GM21529 (cell line): ENCODE data around the gene CDH13.
A peak's percentile ranks its signal among the peaks of the same experiment; 100 is the strongest.

ENCODE experiments used
- ATAC-seq: cut with Tn5 transposase; IDR thresholded peaks from one replicate; pipeline ENCODE4 v1.9.1; 2021; ENCODE audit not compliant: unreplicated experiment

CDH13 gene

DNA sequence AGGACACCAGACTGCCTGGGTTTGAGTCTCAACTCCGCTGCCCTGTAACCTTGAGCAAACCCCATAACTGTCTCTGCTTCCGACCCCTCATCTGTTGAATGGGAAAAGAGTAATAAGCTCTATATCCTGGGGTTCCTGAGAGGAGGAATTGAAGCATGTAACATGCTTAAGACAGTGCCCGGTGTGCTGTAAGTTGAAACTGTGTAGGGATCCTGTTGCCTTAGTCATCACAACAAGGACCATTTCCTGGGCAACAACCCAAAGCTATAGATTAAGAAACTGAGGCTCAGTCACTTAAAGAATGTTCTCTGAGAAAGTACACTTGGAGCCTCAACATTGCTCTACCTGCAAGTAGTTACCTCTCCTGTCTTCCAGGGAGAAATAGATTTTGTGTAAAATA lies 23.0 kb downstream of the CDH13 start:
- no peak for ATAC-seq

DNA sequence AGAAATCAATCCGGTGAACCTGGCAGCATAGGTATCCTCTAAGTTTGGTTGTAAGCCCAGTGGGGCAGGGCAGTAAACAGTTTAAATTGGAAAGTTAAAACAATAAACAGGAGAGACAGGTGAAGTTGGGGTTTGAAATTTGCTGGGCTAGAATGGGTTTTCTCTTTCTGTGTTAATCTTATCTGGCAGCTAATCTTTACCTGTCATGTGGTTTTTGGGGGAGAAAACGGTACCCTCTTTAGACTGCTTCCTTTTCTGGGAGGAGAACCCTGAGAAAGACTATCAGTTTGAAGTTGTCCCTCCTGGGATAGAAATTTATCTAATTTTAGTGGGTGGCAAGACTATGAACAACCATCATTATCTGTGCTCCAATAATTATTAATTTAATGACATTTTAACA lies 24.0 kb downstream of the CDH13 start:
- ATAC-seq, result no peak

DNA sequence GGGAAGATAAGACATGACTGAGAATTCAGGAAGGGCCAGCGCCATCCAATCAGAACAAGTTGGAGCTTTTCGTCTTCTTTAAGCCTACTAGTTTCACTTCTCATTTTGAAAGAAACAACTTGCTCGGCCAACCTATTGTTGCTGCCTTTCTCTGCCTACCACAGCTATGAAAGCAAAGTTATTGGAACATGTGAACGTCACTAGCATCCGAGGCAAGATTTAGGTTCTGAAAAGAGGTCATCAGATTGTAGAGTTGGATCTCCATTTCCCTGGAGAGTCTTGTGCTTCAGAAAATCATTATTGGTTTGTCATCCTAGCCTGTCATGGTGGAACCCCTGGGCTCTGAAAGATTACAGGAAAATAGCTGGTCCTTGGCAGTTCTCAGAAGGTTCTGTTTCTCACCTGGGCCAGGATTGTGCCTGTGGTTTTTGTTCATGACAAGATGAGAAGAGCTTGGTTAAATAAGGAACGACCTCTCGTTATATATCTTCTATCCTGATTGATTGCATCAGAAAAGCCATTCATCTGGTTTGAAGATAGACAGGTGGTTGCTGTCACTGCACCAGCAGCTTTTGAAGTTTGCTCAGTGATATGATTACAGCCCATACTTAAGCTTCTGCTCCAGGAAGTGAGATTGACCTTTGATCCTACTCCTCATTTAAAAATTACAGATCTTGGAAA lies 25.3 kb downstream of the CDH13 start:
- ATAC-seq, result peak; percentile 59

GRCh38 chr16:82652826-82653225 lies 26.1 kb downstream of the CDH13 start:
- ATAC-seq, result no peak

GRCh38 chr16:82653550-82654511 lies 27.1 kb downstream of the CDH13 start:
- ATAC-seq, result peak; percentile 75

DNA sequence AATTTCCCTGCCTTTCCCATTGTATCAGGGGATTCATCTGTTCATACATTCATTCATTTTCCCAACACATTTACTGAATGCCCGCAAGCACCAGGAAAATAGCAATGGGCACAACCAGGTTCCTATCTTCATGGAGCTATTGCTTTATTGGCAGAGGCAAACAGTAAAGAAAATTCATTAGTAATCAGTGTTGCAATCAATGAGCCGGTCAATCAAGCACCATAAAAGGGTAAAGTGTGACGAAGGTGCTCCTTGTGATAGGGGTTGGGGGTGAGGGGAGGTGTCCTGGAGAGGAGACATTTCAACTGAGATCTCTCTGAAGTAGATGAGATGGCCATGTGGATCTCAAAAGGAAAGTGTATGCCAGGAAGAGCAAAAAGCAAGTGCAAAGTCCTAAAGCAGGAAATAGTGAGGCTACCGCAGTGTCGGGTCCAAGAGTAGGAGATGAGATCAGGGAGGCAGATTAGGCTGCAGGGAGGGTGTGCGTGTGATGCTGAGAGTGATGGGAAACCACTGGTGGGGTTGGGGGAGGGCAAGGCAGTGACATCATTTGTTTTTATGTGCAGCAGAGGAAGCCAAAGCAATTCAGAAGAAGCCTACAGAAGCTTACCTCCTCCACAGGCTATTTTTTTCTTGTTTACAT lies 28.4 kb downstream of the CDH13 start:
- ATAC-seq, result no peak

GRCh38 chr16:82655720-82656490 lies 29.1 kb downstream of the CDH13 start:
- no peak for ATAC-seq

GRCh38 chr16:82657239-82657638 lies 30.5 kb downstream of the CDH13 start:
- no peak for ATAC-seq

DNA sequence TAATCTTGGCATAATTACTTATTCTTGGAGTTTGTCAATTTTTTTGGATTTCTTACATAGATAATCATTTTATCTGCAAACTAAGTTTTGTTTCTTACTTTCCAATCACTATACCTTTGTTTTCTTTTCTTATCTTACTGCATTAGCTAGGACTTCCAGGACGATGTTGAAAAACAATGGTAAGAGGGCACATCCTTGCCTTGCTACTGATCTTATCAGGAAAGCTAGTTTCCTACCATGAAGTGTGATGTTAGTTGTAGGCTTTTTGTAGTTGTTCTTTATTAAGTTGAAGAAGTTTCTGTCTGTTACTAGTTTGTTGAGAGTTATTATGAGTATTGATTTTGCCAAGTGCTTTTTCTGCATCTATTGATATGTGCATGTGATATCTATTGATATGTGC lies 31.0 kb downstream of the CDH13 start:
- no peak for ATAC-seq

DNA sequence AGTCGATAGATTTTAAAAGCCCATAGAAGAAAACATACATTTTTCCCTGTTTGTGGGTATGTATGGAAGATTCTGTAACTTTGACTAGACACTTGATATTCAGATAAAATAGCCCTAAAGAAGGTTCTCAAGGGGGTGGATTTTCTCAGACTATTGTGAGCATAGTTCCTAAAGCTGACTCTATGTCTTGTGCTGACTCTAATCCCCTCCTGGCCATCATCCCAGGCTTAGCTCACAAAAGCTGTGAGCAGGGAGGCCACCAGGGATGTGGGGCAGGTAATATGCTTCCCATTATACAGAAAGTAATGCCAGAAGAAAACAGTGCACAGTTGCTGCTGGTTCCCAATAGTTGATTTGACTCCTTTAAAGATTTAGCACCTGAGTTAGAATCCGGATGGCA lies 32.0 kb downstream of the CDH13 start:
- ATAC-seq, result no peak

DNA sequence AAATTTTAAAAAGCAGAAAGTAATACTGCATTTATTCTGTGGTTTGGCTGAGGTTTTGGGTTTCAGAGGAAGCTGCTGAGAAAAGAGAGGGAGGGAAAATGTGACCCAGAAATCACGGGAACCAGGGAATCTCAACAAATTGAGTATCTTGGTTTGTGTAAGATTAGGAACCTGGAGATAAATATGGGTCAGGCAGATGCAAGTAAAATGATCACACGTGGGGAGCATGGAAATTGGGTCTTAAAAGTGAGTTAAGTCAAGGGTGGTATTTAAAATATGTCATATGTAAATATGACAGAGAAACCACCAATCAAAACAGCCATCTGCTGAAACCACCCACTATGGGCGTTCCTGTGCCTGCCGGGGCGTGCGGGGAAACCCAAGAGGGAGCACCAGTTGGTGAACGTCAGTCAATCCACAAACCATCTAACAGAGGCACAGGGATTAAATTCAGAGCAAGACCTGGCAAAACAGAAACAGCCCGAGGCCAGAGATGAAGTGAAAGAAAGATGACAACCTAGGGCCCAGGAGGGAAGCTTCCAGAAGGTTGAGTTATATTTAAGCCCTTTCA lies 33.4 kb downstream of the CDH13 start:
- peak; percentile 44 for ATAC-seq

- ATAC-seq, result no peak
These were observed 34.2 kb downstream of the CDH13 start for GRCh38 chr16:82660966-82661365.

DNA sequence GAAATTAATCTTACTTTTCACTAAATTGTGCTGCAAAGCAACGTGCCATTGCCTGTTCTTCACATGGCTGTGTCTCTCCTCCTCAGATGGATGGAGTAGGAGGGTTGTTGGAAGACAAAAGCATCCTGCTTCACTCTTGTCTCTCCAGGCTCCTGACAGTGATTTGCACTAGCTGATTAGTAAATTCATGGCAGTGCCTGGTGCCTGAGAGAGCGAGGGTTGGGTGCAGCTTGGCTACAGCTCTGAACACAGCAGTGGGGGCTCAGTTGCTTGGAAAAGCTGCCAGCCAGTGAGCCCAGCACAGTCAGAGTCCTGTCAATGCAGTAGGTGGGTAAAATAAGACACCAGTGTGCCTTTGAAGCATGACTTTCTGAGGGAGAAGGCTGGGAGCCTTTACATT lies 37.4 kb downstream of the CDH13 start:
- no peak for ATAC-seq

- ATAC-seq, result no peak
These were observed 38.3 kb downstream of the CDH13 start for GRCh38 chr16:82665025-82665424.

DNA sequence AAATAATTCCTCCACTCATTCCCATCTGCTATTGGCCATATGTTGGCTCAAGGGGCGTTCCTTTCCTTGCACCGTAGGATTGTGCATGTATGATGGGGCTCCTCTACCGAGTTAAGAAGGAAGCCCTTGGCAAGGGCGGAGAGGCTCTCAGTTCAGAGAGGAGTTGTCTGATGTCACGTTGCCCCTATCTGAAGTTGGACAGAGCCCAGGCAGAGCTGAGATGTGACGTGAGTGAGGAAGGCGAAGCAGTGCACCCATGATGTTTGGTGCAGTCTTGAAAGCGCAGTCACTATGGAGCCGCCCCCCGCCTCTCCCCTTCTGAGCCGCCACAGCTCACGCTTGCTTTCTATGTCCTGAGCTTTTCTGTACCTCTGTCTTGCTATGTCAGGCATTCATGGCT lies 40.7 kb downstream of the CDH13 start:
- no peak for ATAC-seq

GRCh38 chr16:82668094-82668493 lies 41.3 kb downstream of the CDH13 start:
- no peak for ATAC-seq

DNA sequence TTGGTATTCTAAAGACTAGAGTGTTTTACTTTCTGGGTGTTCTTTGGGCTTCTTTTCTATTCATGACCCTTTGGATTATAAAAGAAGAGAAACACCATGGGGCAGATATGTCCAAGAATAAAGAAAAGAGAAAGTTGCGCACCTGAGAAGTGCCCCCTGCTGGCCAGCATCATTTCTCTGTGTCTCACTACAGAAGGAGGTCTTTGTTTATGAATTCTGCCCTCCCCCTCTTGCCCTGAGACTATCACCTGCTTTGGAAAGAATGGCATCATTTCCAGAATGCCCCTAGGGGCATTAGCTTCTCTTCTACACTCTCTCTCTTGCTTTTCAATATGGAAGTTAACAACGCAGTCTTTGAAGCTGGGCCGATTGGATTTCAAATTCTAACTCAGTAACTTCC lies 45.0 kb downstream of the CDH13 start:
- no peak for ATAC-seq

DNA sequence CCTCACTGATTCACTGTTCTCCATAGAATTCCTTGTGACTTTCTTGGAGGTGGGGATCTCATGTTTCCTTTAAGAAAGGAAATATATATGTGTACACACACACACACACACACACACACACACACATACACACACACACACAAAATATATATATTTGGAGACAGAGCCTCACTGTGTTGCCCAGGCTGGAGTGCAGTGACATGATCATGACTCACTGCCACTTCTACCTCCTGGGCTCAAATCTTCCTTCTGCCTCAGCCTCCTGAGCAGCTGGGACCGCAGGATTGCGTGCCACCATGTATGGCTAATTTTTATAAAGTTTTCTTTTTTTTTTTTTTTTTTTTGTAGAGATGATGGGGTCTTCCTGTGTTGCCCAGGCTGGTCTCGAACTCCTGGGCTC lies 45.9 kb downstream of the CDH13 start:
- no peak for ATAC-seq

DNA sequence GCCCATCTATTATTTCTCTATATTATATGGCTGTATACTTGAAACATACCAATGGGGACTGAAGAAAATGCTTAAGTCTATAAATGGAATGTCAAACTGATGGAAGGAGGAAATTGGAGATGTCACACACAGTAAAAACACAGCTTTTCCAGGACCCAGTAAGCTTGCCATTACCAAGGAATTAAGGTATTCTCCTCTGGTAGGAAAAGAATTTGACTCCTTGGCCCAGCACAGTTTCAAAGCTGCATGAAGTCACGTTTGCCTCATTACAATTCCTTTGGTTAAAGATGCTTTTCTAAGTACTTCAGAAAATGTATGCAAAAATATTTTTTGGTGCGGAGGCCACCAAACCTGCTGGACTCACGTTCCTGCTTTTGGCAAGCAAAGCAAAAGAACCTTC lies 48.5 kb downstream of the CDH13 start:
- ATAC-seq, result no peak

GRCh38 chr16:82681592-82681991 lies 54.8 kb downstream of the CDH13 start:
- no peak for ATAC-seq

DNA sequence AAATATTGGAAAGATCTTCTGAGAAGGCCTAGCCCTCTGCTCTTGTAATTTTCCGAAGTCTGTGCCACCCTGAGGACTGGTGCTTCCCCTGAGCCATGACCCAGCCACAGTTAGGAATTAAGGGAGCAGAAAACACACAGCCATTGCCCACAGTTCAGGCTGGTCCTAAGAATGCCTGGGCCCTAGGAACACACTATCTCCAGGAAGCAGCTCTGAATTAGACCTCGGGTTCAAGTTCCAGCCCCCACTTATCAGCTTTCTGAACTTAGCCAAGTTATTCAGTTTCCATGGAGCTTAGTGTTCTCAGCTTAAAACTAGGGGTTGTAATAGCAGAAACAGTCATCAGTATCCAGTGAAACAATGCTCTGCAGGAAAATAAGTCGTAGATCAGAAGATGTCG lies 56.0 kb downstream of the CDH13 start:
- no peak for ATAC-seq
